K562 (cell line): ENCODE results near the gene GALNT16.

Experiments
- CTCF ChIP-seq, 3 experiments: IDR thresholded peaks in 2 of 3; conservative IDR thresholded peaks in 1 of 3; 2 replicates each; pipeline ENCODE4 v1.5.1; 2011 to 2012; ENCODE audit warnings: low read length in 3 of 3, mild to moderate bottlenecking in 3 of 3, control low read depth in 2 of 3, improper control_type of control experiment in 1 of 3, inconsistent platforms in 1 of 3, low read depth in 1 of 3, mixed read lengths in 1 of 3, moderate library complexity in 1 of 3; ENCODE audit not compliant: insufficient read depth in 2 of 3
- POLR2AphosphoS5 ChIP-seq: IDR thresholded peaks from 2 replicates; pipeline ENCODE4 v1.6.1; 2011; ENCODE audit warnings: mild to moderate bottlenecking, low read depth, low read length, moderate library complexity; ENCODE audit not compliant: control insufficient read depth, insufficient read depth
- ZFX ChIP-seq: sonication (generic); formaldehyde crosslinking; IDR thresholded peaks from 2 replicates; pipeline ENCODE4 v1.8.0; 2022; ENCODE audit warnings: mild to moderate bottlenecking, missing genetic modification reagents, moderate library complexity

DNA sequence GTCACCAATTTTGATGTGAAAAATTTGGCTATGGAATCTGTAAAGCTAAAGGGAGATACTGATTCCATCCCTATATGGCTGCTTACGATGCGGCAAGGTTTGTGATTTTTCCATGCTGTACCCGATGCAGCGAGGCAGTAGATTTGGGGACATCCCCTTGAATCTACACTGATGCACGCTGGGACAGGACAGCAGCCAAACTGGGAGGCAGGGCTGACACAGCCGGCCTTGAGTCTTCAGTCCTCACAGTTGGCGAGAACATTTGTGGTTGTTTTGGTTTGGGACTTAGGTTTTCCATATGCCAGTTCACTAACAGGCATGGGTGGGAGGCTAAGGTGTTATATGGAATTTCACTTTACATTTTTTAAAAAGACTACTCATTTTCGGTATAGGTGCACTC lies 3.8 kb downstream of the GALNT16 start:
- TF ChIP-seq POLR2AphosphoS5, result no peak
- no peak for TF ChIP-seq CTCF (IDR thresholded peaks at IDR 0.05 in 2 of 3, conservative IDR thresholded peaks at IDR 0.05 in 1 of 3; ENCODE audit: insufficient read depth in 2 of 3, low read depth in 1 of 3, low read length in 3 of 3)
- TF ChIP-seq ZFX (CRISPR knock-in tag), result no peak
